CD4-positive, CD25-positive, alpha-beta regulatory T cell (primary cell): ENCODE data around the gene HOATZ. TPM values are rescaled to one million over a fixed set of nuclear protein-coding genes. Genes with fewer than 3 reads are reported as not detected.
A peak's percentile ranks its signal among the peaks of the same experiment; 100 is the strongest.

ENCODE experiments used
- ATAC-seq, 2 donors: fragments of 150-1000 bp; cut with Tn5 transposase; one replicate each; pipeline ENCODE4 v1.10.0; 2021; ENCODE audit warnings: low read depth in 2 of 2, moderate number of reproducible peaks in 2 of 2, moderate library complexity in 1 of 2
- DNase-seq, 3 donors: peaks; one replicate each; pipeline versions ENCODE4 v3.0.0 to v3.0.0-alpha.2; 2012 to 2022; ENCODE audit warnings: mixed read lengths in 1 of 3
- H3K27ac ChIP-seq: one replicate; pipeline ENCODE4 v1.7.0; 2013; ENCODE audit warnings: mild to moderate bottlenecking, low read length; ENCODE audit not compliant: insufficient read depth, poor library complexity, severe bottlenecking
- H3K27me3 ChIP-seq: one replicate; pipeline ENCODE4 v1.7.0; 2013; ENCODE audit warnings: low read length; ENCODE audit not compliant: control insufficient read depth, insufficient read depth
- H3K36me3 ChIP-seq: one replicate; pipeline ENCODE4 v1.7.0; 2013; ENCODE audit warnings: mild to moderate bottlenecking, low read length, moderate library complexity; ENCODE audit not compliant: control insufficient read depth, insufficient read depth
- H3K4me1 ChIP-seq: 2 replicates; pipeline ENCODE4 v1.7.0; 2013; ENCODE audit warnings: mild to moderate bottlenecking, low read length; ENCODE audit not compliant: insufficient read depth, control insufficient read depth, poor library complexity, severe bottlenecking
- H3K4me3 ChIP-seq: one replicate; pipeline ENCODE4 v1.7.0; 2013; ENCODE audit warnings: low read depth, mild to moderate bottlenecking, low read length, moderate library complexity
- H3K9me3 ChIP-seq, 2 experiments: 1 replicate in 1 of 2; 2 replicates in 1 of 2; pipeline ENCODE4 v1.7.0; 2013; ENCODE audit warnings: low read length in 2 of 2, mild to moderate bottlenecking in 1 of 2, moderate library complexity in 1 of 2; ENCODE audit not compliant: control insufficient read depth in 2 of 2
- H3K27ac Mint-ChIP-seq, 3 donors: one replicate each; pipeline ENCODE4 v1.8.0; 2020 to 2022; ENCODE audit warnings: mild to moderate bottlenecking in 3 of 3, mixed read lengths in 3 of 3, moderate library complexity in 2 of 3
- H3K27me3 Mint-ChIP-seq: one replicate; pipeline ENCODE4 v1.8.0; 2022; ENCODE audit warnings: mild to moderate bottlenecking, mixed read lengths
- H3K36me3 Mint-ChIP-seq: one replicate; pipeline ENCODE4 v1.8.0; 2020; ENCODE audit warnings: mixed read lengths
- H3K4me1 Mint-ChIP-seq, 4 donors: one replicate each; pipeline ENCODE4 v1.8.0; 2020 to 2022; ENCODE audit warnings: mixed read lengths in 4 of 4, mild to moderate bottlenecking in 1 of 4
- H3K4me3 Mint-ChIP-seq, 4 donors: one replicate each; pipeline ENCODE4 v1.8.0; 2020 to 2022; ENCODE audit warnings: mild to moderate bottlenecking in 4 of 4, mixed read lengths in 4 of 4, moderate library complexity in 3 of 4
- H3K9me3 Mint-ChIP-seq, 7 donors: one replicate each; pipeline ENCODE4 v1.8.0; 2020 to 2022; ENCODE audit warnings: mixed read lengths in 7 of 7, mild to moderate bottlenecking in 3 of 7, moderate library complexity in 2 of 7
- polyA plus RNA-seq, 4 donors: library from polyadenylated mRNA; unstranded; fragments of 300-500 nt; fragmentation: Illumina TruSeq; gene quantifications; one replicate each; pipeline ENCODE4 v1.2.3, GENCODE V29; 2021
- total RNA-seq: library from RNA; stranded (reverse); gene quantifications from one replicate; pipeline ENCODE4 v1.2.3, GENCODE V29; 2022

The HOATZ gene
- total and polyA plus RNA-seq, 5 donors from 2014 or later, result not detected

DNA sequence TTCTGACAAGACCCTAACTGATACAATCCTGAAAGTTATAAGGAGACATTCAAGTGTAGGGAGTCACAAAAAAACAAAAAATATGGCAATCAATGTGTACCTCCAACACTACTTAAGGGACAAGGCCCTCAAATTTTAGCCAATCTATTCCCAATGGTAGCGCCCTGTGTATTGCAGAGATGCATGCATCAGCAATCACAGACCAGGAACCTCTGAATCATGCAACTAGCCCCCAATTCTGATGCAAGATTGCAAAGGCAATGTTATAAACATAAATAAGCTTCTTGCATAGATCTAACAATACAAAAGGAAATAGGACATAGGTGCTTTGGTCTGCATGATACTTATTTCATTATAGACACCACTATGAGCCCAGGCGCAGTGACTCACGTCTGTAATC, 58.0 kb downstream of the HOATZ start:
- Histone ChIP-seq H3K4me3 (no peak overlapping the region), H3K27me3 (peaks cover 12% of the 10 kb centered on the region), H3K27ac (no peak overlapping the region), H3K4me1 (no peaks in the 10 kb centered on the region), H3K9me3 (no peaks in the 10 kb centered on the region), H3K36me3 (no peaks in the 10 kb centered on the region)
- DNase-seq (no peak), ATAC-seq (no peak)
- Mint-ChIP-seq H3K36me3 (no peaks in the 10 kb centered on the region), H3K9me3 (no peaks in the 10 kb centered on the region), H3K4me1 (no peaks in the 10 kb centered on the region), H3K27ac (no peak overlapping the region), H3K4me3 (no peak overlapping the region), H3K27me3 (peaks cover 5% of the 10 kb centered on the region)

DNA sequence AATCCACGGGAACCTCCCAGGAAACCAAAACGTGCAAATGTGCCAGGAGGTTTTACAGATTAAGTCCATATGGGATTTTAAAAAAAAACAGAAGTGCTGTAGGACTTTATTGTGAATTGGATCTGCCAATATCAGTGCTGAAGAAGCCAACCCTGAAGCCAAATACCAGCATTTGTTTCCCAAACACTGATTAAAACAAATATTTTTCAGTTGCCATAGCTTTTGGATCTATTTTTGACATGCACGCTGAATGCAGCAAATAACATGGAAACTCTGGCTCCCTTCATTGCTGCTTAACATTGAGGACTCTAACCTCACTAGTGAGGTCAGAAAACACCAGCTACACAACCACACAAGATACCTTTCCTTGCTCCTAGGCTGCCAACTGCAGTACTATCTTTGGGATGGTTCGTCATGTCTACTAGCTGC, 59.3 kb downstream of the HOATZ start:
- Mint-ChIP-seq H3K36me3 (no peaks in the 10 kb centered on the region), H3K9me3 (no peaks in the 10 kb centered on the region), H3K27me3 (peaks cover 5% of the 10 kb centered on the region), H3K4me1 (no peaks in the 10 kb centered on the region), H3K27ac (no peak overlapping the region), H3K4me3 (no peak overlapping the region)
- ATAC-seq, result no peak
- Histone ChIP-seq H3K36me3 (no peaks in the 10 kb centered on the region), H3K9me3 (no peaks in the 10 kb centered on the region), H3K4me3 (no peak overlapping the region), H3K27me3 (peaks cover 12% of the 10 kb centered on the region), H3K4me1 (no peaks in the 10 kb centered on the region), H3K27ac (no peak overlapping the region)
- DNase-seq, result no peak

DNA sequence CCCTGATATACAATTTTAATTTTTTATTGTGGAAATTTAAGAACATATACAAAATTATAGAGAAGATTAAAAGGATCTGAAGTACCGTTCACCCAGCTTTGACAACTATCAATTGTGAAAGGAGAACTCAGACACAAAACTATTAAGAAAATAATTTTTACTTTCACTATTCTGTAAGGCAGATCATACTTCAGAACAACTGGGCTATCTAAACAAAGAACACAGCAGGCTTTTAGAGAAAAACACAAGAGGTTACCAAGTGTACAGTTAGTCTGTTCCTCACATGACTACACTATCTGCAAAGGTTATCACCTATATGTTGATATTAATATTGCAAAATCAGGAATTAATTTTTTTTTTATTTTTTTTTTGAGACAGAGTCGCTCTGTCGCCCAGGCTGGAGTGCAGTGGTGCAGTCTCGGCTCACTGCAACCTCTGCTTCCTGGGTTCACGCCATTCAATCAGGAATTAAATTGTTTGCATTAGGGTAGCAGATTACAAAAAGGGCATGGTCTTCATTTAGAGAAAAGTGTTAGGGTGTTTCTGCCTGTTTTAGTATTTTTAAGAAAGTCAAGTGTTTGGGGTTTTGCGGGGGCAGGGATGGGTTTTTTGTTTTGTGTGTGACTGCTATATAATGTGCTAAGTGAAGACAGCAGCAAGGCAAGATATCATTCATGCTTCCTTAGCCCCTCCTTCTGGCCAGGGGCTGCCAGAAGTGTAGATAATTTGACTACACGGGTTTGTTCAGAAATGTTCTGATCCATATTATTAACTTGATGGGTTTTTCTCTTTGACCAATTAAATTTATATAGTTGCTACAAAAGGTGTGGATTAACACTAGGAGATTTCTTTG, 60.0 kb downstream of the HOATZ start:
- H3K4me1 ChIP-seq, result no peaks in the 10 kb centered on the region
- Mint-ChIP-seq H3K36me3 (no peaks in the 10 kb centered on the region), H3K4me1 (no peaks in the 10 kb centered on the region), H3K9me3 (no peaks in the 10 kb centered on the region), H3K27me3 (peaks cover 5% of the 10 kb centered on the region), H3K27ac (peak overlapping the region in 1 of 3 donors; percentile 29), H3K4me3 (peak overlapping the region in 3 of 4 donors; percentile 29 to 65 (median 55))
- peaks cover 12% of the 10 kb centered on the region for H3K27me3 ChIP-seq
- ATAC-seq (no peak), DNase-seq (peak in 1 of 3 donors; percentile 15)
- no peak overlapping the region for H3K4me3 ChIP-seq
- H3K9me3 ChIP-seq, result no peaks in the 10 kb centered on the region
- no peaks in the 10 kb centered on the region for H3K36me3 ChIP-seq
- H3K27ac ChIP-seq, result no peak overlapping the region

DNA sequence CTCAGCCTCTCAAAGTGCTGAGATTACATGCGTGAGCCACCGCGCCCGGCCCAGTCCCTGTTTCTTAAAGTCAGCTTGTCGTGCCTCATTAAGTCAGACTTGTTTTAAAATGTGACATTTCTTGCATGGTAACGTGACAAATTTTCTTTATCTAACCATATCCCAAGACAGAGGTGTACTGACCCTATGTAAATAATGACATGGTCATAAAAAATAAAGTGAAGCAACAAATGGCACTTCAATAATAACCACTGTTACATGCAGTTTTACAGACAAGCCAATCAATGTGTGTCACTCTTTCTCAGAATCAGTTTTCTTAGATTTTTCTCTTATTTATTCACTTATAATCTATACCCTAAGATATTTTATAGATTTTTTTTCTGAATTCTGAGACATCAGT, 61.2 kb downstream of the HOATZ start:
- Mint-ChIP-seq H3K4me1 (no peaks in the 10 kb centered on the region), H3K36me3 (no peaks in the 10 kb centered on the region), H3K4me3 (no peak overlapping the region), H3K9me3 (no peaks in the 10 kb centered on the region), H3K27me3 (peaks cover 5% of the 10 kb centered on the region), H3K27ac (no peak overlapping the region)
- DNase-seq (no peak), ATAC-seq (no peak)
- Histone ChIP-seq H3K4me3 (no peak overlapping the region), H3K27me3 (peaks cover 12% of the 10 kb centered on the region), H3K4me1 (no peaks in the 10 kb centered on the region), H3K27ac (no peak overlapping the region), H3K36me3 (no peaks in the 10 kb centered on the region), H3K9me3 (no peaks in the 10 kb centered on the region)

DNA sequence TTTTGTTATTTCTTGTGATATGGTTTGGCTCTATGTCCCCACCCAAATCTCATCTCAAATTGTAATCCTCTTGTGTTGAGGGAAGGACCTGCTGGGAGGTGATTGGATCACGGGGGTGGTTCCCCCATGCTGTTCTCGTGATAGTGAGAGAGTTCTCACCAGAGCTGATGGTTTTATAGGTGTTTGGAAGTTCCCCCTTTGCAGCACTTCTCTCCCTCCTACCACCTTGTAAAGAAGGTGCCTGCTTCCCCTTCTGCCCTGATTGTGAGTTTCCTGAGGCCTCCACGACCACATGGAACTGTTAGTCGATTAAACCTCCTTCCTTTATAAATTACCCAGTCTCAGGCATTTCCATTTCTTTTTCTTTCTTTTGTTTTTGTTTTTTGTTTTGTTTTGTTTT, 63.2 kb downstream of the HOATZ start:
- no peaks in the 10 kb centered on the region for H3K36me3 ChIP-seq
- H3K9me3 ChIP-seq, result no peaks in the 10 kb centered on the region
- H3K27me3 ChIP-seq, result no peaks in the 10 kb centered on the region
- no peaks in the 10 kb centered on the region for H3K4me1 ChIP-seq
- H3K9me3 Mint-ChIP-seq, result no peaks in the 10 kb centered on the region
- DNase-seq (no peak), ATAC-seq (no peak)
- no peaks in the 10 kb centered on the region for H3K4me1 Mint-ChIP-seq
- no peak overlapping the region for H3K4me3 Mint-ChIP-seq
- no peak overlapping the region for H3K27ac Mint-ChIP-seq
- no peak overlapping the region for H3K27ac ChIP-seq
- no peak overlapping the region for H3K4me3 ChIP-seq
- H3K36me3 Mint-ChIP-seq, result no peaks in the 10 kb centered on the region
- peaks cover 7% of the 10 kb centered on the region for H3K27me3 Mint-ChIP-seq

DNA sequence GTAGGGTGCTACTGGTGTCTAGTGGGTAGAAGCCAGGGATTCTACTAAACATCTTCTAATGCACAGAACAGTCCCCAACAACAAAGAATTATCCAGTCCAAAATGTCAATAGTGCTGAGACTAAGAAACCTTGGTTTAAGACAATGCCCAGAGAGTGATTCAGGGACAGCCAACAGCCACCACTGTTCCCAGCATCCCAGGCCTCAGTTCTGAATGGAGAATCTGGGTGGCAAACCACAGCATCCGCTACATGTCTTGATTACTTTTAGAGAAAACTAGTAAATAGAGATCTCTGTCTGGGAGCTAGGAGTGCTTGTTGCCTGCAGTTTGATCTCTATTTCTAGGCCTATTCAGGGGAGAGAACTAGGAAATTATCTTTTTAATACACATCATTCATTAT, 66.8 kb downstream of the HOATZ start:
- H3K36me3 Mint-ChIP-seq, result no peaks in the 10 kb centered on the region
- no peaks in the 10 kb centered on the region for H3K9me3 Mint-ChIP-seq
- H3K4me1 ChIP-seq, result no peaks in the 10 kb centered on the region
- no peak for ATAC-seq
- H3K27me3 ChIP-seq, result no peaks in the 10 kb centered on the region
- DNase-seq, result no peak
- no peaks in the 10 kb centered on the region for H3K4me1 Mint-ChIP-seq
- H3K27ac ChIP-seq, result no peak overlapping the region
- no peaks in the 10 kb centered on the region for H3K9me3 ChIP-seq
- no peaks in the 10 kb centered on the region for H3K36me3 ChIP-seq
- no peak overlapping the region for H3K4me3 Mint-ChIP-seq
- H3K4me3 ChIP-seq, result no peak overlapping the region
- H3K27me3 Mint-ChIP-seq, result peaks cover 14% of the 10 kb centered on the region
- H3K27ac Mint-ChIP-seq, result no peak overlapping the region

DNA sequence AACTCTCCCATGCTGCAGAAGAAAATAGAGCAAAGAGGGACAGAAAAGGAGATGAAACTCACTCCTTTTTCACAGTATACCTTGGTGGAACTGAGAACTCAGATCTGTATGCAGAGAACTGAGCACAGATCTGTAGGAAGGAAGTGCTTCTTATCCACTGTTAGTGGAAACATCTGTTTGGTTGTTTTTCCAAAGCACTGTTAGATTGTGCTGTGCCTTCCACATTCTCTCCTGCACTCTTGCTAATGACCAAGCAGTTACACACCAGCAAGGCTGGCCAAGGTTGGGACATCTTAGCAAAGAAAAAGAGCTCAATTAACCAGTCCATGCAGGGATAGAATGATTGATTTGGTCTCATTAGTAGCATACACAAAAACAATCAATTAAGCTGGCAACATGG, 67.6 kb downstream of the HOATZ start:
- no peak for DNase-seq
- no peaks in the 10 kb centered on the region for H3K4me1 ChIP-seq
- H3K36me3 Mint-ChIP-seq, result no peaks in the 10 kb centered on the region
- no peak for ATAC-seq
- H3K9me3 ChIP-seq, result no peaks in the 10 kb centered on the region
- no peaks in the 10 kb centered on the region for H3K9me3 Mint-ChIP-seq
- H3K27me3 Mint-ChIP-seq, result peaks cover 14% of the 10 kb centered on the region
- H3K4me3 ChIP-seq, result no peak overlapping the region
- H3K4me1 Mint-ChIP-seq, result no peaks in the 10 kb centered on the region
- H3K27ac ChIP-seq, result no peak overlapping the region
- no peak overlapping the region for H3K4me3 Mint-ChIP-seq
- no peak overlapping the region for H3K27ac Mint-ChIP-seq
- H3K36me3 ChIP-seq, result no peaks in the 10 kb centered on the region
- H3K27me3 ChIP-seq, result no peaks in the 10 kb centered on the region

DNA sequence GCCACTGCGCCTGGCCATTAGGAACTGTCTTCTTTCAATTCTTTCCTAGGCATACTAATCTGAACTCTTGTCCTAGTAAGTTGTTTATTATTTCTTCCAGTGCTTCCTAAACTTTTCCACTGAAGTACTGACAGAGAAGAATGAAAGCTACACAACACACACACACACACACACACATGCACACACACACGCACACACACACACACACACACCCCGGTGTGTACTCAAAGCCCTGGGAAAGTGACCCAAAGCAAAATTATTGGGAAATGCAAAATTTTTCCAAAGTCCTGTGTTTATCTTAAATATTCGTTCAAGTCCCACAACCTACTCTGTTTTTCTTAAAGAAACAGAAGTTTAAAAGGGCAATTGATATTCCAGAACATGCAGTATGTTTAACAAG, 68.3 kb downstream of the HOATZ start:
- no peaks in the 10 kb centered on the region for H3K4me1 Mint-ChIP-seq
- ATAC-seq, result no peak

More for the DNA sequence above, 68.3 kb downstream of the HOATZ start:
- Histone ChIP-seq H3K27me3 (no peaks in the 10 kb centered on the region), H3K4me3 (no peak overlapping the region), H3K27ac (no peak overlapping the region), H3K4me1 (no peaks in the 10 kb centered on the region), H3K36me3 (no peaks in the 10 kb centered on the region), H3K9me3 (no peaks in the 10 kb centered on the region)
- DNase-seq, result no peak
- peaks cover 14% of the 10 kb centered on the region for H3K27me3 Mint-ChIP-seq
- H3K36me3 Mint-ChIP-seq, result no peaks in the 10 kb centered on the region
- H3K9me3 Mint-ChIP-seq, result no peaks in the 10 kb centered on the region
- H3K4me3 Mint-ChIP-seq, result no peak overlapping the region
- no peak overlapping the region for H3K27ac Mint-ChIP-seq
